Measurements from ENCODE around the gene ZNF407.

ZNF407 gene

GRCh38 chr18:75033516-75033915, 435.8 kb downstream of the ZNF407 start:
- no peak for DNase-seq

- no peak for DNase-seq
These were observed 437.3 kb downstream of the ZNF407 start for GRCh38 chr18:75034937-75035336.

- DNase-seq = no peak
These were observed 438.3 kb downstream of the ZNF407 start for GRCh38 chr18:75035928-75036327.

GRCh38 chr18:75036917-75037688, 439.4 kb downstream of the ZNF407 start:
- DNase-seq = no peak

- DNase-seq = no peak
These were observed 440.0 kb downstream of the ZNF407 start for GRCh38 chr18:75037689-75037955.

- DNase-seq = no peak
These were observed 443.9 kb downstream of the ZNF407 start for GRCh38 chr18:75041586-75041985.

- DNase-seq = no peak
These were observed 445.8 kb downstream of the ZNF407 start for GRCh38 chr18:75043478-75043877.

GRCh38 chr18:75044296-75044695, 446.6 kb downstream of the ZNF407 start:
- DNase-seq = no peak

- no peak for DNase-seq
These were observed 447.1 kb downstream of the ZNF407 start for GRCh38 chr18:75044791-75045190.

GRCh38 chr18:75045272-75045671, 447.6 kb downstream of the ZNF407 start:
- DNase-seq = no peak

- DNase-seq = no peak
These were observed 449.7 kb downstream of the ZNF407 start for GRCh38 chr18:75047240-75047961.

- no peak for DNase-seq
These were observed 451.2 kb downstream of the ZNF407 start for GRCh38 chr18:75048776-75049454.

- no peak for DNase-seq
These were observed 451.8 kb downstream of the ZNF407 start for GRCh38 chr18:75049455-75049789.

GRCh38 chr18:75051757-75052156, 454.1 kb downstream of the ZNF407 start:
- DNase-seq = no peak

- no peak for DNase-seq
These were observed 454.8 kb downstream of the ZNF407 start for GRCh38 chr18:75052475-75052874.

- no peak for DNase-seq
These were observed 455.5 kb downstream of the ZNF407 start for GRCh38 chr18:75053028-75053629.

- no peak for DNase-seq
These were observed 456.4 kb downstream of the ZNF407 start for GRCh38 chr18:75054046-75054445.

GRCh38 chr18:75054611-75055010, 456.9 kb downstream of the ZNF407 start:
- DNase-seq = no peak

- no peak for DNase-seq
These were observed 459.7 kb downstream of the ZNF407 start for GRCh38 chr18:75057169-75057960.

- DNase-seq = no peak
These were observed 462.5 kb downstream of the ZNF407 start for GRCh38 chr18:75060185-75060584.

- no peak for DNase-seq
These were observed 464.7 kb downstream of the ZNF407 start for GRCh38 chr18:75062297-75062886.

GRCh38 chr18:75063196-75063595, 465.5 kb downstream of the ZNF407 start:
- no peak for DNase-seq

Measured in stimulated activated naive CD4-positive, alpha-beta T cell treated with Interleukin-2 at 50 U/mL for 16 hours (primary cell).